HEK293 (cell line): ENCODE measurements around the gene EPHX1.

ENCODE experiments used
- CTCF ChIA-PET: fragments of 350-600 bp; formaldehyde crosslinking; extraction: SDS; loops from one replicate; lab custom pipeline; 2021; ENCODE audit warnings: antibody characterized with exemption; lab: Yijun Ruan, JAX
- POLR2A ChIA-PET: fragments of 300-600 bp; formaldehyde crosslinking; extraction: SDS; loops from one replicate; lab custom pipeline; 2020; ENCODE audit warnings: antibody characterized with exemption, inconsistent platforms; lab: Yijun Ruan, JAX
- H3K27ac ChIP-seq: fragments of 200-500 bp; sonication (Bioruptor generic); 2 replicates; pipeline ENCODE4 v1.5.1; 2014; ENCODE audit warnings: low read depth, low read length, control low read depth, inconsistent platforms; ENCODE audit errors: extremely low read depth
- H3K36me3 ChIP-seq, 2 experiments: fragments of 200-500 bp in 1 of 2; sonication (Bioruptor generic) in 1 of 2; 1 replicate in 1 of 2; 2 replicates in 1 of 2; pipeline ENCODE4 v1.5.1; 2014 to 2017; ENCODE audit warnings: inconsistent platforms in 2 of 2, low read length in 2 of 2; ENCODE audit not compliant: control insufficient read depth in 2 of 2, insufficient read depth in 1 of 2
- H3K4me1 ChIP-seq: fragments of 200-500 bp; sonication (Bioruptor generic); 2 replicates; pipeline ENCODE4 v1.5.1; 2014; ENCODE audit warnings: mild to moderate bottlenecking, low read length, inconsistent platforms; ENCODE audit not compliant: control insufficient read depth, insufficient read depth
- H3K4me3 ChIP-seq: 2 replicates; pipeline ENCODE4 v1.5.1; 2011; ENCODE audit warnings: low read depth, mild to moderate bottlenecking, control low read depth, low read length, moderate library complexity
- H3K9me3 ChIP-seq: fragments of 200-500 bp; sonication (Bioruptor generic); 2 replicates; pipeline ENCODE4 v1.5.1; 2014; ENCODE audit warnings: low read depth, low read length, inconsistent platforms; ENCODE audit not compliant: control insufficient read depth, insufficient read depth
- BCL11A ChIP-seq: fragments of 450-650 bp; formaldehyde crosslinking; IDR thresholded peaks from 2 replicates; pipeline ENCODE4 v1.5.1; 2016; ENCODE audit warnings: low read depth, missing biosample characterization, missing genetic modification characterization
- GLIS1 ChIP-seq: fragments of 450-650 bp; formaldehyde crosslinking; IDR thresholded peaks from 2 replicates; pipeline ENCODE4 v1.5.1; 2016; ENCODE audit warnings: missing biosample characterization, missing genetic modification characterization
- KLF1 ChIP-seq: fragments of 450-650 bp; formaldehyde crosslinking; IDR thresholded peaks from 2 replicates; pipeline ENCODE4 v1.5.1; 2016; ENCODE audit warnings: missing biosample characterization, missing genetic modification characterization
- WT1 ChIP-seq: fragments of 450-650 bp; formaldehyde crosslinking; IDR thresholded peaks from 2 replicates; pipeline ENCODE4 v1.5.1; 2016; ENCODE audit warnings: missing biosample characterization, missing genetic modification characterization
- ZIC2 ChIP-seq: fragments of 450-650 bp; formaldehyde crosslinking; IDR thresholded peaks from 2 replicates; pipeline ENCODE4 v1.5.1; 2016; ENCODE audit warnings: missing biosample characterization, missing genetic modification characterization
- ZNF112 ChIP-seq: fragments of 450-650 bp; formaldehyde crosslinking; IDR thresholded peaks from 2 replicates; pipeline ENCODE4 v1.5.0; 2017; ENCODE audit warnings: missing biosample characterization, missing genetic modification characterization
- ZNF23 ChIP-seq: fragments of 450-650 bp; formaldehyde crosslinking; IDR thresholded peaks from 2 replicates; pipeline ENCODE4 v1.5.1; 2016; ENCODE audit warnings: missing biosample characterization, missing genetic modification characterization, borderline replicate concordance
- ZNF292 ChIP-seq: fragments of 450-650 bp; formaldehyde crosslinking; IDR thresholded peaks from 2 replicates; pipeline ENCODE4 v1.5.1; 2016; ENCODE audit warnings: low read depth, missing biosample characterization, missing genetic modification characterization, borderline replicate concordance
- ZNF354C ChIP-seq: fragments of 450-650 bp; formaldehyde crosslinking; IDR thresholded peaks from 2 replicates; pipeline ENCODE4 v1.5.1; 2016; ENCODE audit warnings: missing biosample characterization, missing genetic modification characterization, low read depth, borderline replicate concordance
- ZSCAN30 ChIP-seq: fragments of 450-650 bp; IDR thresholded peaks from 2 replicates; pipeline ENCODE4 v1.5.1; 2018; ENCODE audit warnings: missing biosample characterization, mild to moderate bottlenecking, missing genetic modification characterization, moderate library complexity
- TF ChIP-seq, protein P1 (sequence below): fragments of 450-650 bp; formaldehyde crosslinking; IDR thresholded peaks from 2 replicates; pipeline ENCODE4 v1.5.1; 2017; ENCODE audit warnings: missing biosample characterization, missing genetic modification characterization
- TF ChIP-seq, protein P2 (sequence below): fragments of 450-650 bp; formaldehyde crosslinking; IDR thresholded peaks from 2 replicates; pipeline ENCODE4 v1.5.1; 2016; ENCODE audit warnings: missing biosample characterization, missing genetic modification characterization
- TF ChIP-seq, protein P3 (sequence below): fragments of 450-650 bp; formaldehyde crosslinking; IDR thresholded peaks from 2 replicates; pipeline ENCODE4 v1.5.0; 2017; ENCODE audit warnings: missing biosample characterization, missing genetic modification characterization, borderline replicate concordance
- TF ChIP-seq, protein P4 (sequence below): fragments of 450-650 bp; formaldehyde crosslinking; IDR thresholded peaks from 2 replicates; pipeline ENCODE4 v1.5.1; 2016; ENCODE audit warnings: missing biosample characterization, missing genetic modification characterization, borderline replicate concordance

EPHX1 gene

DNA sequence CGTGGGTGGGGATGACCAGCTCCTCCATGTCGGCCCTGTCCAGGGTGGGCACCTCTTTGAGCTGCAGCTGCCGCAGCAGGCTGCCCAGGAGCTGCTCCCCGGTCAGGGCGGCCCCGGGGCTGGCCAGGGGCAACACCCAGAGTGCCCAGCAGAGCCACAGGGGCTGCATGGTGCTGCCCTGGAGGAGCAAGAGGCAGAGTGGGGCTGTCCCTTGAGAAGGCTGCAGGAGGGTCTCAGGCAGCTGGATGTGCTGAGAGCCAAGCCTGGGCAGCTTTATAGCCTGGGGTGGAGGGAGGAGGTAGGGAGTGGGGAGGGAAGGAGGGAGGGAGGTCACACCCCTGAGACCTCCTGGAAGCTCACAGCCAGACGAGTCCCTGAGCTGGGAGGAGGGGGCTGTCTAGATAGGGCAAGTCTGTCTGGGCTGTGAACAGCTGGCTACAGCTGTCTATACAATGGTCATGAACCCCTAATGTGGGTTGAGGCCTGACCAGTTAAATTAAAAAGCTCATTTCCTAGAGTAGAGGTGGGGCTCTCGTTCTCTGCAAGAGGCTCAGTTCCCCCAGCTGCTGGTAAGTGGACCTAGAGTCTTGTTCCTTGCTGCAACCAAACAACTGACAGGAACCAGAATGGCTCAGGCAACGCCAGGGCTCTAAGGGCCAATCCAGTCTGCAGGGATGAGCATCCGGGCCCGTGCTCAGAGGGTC, 79.1 kb downstream of the EPHX1 start, which contains the start of gene LEFTY1:
Gene LEFTY1 (minus strand): TSS at position 249 of the 704 bp plus-strand sequence. CDS start 80 bp downstream, at position 169.
- TF ChIP-seq ZIC2 (tag by site-specific recombination) (peak; percentile 69), WT1 (tag by site-specific recombination) (peak; percentile 48; the same call in 1 of the 2 replicates), KLF1 (tag by site-specific recombination) (peak; percentile 60), ZNF354C (tag by site-specific recombination) (no peak), GLIS1 (peak; percentile 34; the same call in 1 of the 2 replicates), ZNF112 (tag by site-specific recombination) (no peak)
- TF ChIP-seq, protein P1, sequence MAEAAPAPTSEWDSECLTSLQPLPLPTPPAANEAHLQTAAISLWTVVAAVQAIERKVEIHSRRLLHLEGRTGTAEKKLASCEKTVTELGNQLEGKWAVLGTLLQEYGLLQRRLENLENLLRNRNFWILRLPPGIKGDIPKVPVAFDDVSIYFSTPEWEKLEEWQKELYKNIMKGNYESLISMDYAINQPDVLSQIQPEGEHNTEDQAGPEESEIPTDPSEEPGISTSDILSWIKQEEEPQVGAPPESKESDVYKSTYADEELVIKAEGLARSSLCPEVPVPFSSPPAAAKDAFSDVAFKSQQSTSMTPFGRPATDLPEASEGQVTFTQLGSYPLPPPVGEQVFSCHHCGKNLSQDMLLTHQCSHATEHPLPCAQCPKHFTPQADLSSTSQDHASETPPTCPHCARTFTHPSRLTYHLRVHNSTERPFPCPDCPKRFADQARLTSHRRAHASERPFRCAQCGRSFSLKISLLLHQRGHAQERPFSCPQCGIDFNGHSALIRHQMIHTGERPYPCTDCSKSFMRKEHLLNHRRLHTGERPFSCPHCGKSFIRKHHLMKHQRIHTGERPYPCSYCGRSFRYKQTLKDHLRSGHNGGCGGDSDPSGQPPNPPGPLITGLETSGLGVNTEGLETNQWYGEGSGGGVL (tag by site-specific recombination): peak; percentile 89
- TF ChIP-seq, protein P2, sequence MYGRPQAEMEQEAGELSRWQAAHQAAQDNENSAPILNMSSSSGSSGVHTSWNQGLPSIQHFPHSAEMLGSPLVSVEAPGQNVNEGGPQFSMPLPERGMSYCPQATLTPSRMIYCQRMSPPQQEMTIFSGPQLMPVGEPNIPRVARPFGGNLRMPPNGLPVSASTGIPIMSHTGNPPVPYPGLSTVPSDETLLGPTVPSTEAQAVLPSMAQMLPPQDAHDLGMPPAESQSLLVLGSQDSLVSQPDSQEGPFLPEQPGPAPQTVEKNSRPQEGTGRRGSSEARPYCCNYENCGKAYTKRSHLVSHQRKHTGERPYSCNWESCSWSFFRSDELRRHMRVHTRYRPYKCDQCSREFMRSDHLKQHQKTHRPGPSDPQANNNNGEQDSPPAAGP (tag by site-specific recombination): peak; percentile 57; the same call in 1 of the 2 replicates
- TF ChIP-seq, protein P3, sequence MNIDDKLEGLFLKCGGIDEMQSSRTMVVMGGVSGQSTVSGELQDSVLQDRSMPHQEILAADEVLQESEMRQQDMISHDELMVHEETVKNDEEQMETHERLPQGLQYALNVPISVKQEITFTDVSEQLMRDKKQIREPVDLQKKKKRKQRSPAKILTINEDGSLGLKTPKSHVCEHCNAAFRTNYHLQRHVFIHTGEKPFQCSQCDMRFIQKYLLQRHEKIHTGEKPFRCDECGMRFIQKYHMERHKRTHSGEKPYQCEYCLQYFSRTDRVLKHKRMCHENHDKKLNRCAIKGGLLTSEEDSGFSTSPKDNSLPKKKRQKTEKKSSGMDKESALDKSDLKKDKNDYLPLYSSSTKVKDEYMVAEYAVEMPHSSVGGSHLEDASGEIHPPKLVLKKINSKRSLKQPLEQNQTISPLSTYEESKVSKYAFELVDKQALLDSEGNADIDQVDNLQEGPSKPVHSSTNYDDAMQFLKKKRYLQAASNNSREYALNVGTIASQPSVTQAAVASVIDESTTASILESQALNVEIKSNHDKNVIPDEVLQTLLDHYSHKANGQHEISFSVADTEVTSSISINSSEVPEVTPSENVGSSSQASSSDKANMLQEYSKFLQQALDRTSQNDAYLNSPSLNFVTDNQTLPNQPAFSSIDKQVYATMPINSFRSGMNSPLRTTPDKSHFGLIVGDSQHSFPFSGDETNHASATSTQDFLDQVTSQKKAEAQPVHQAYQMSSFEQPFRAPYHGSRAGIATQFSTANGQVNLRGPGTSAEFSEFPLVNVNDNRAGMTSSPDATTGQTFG (tag by site-specific recombination): no peak
- Histone ChIP-seq H3K9me3 (no peaks in the 10 kb centered on the region), H3K36me3 (no peaks in the 10 kb centered on the region), H3K4me1 (no peaks in the 10 kb centered on the region), H3K4me3 (no peak within 1 kb of the TSS), H3K27ac (no peak within 1 kb of the TSS)
- ChIA-PET POLR2A (interaction anchor here (0.5 to 0.8 kb wide), 2 partner anchors 35 to 282 kb away, joined by 6 to 10 read pairs; partner anchors contain the start of gene PYCR2), CTCF (interaction anchor here (0.7 to 1.8 kb wide), 5 partner anchors 11 to 414 kb away, joined by 3 to 12 read pairs (median 5); no protein-coding TSS in a partner anchor)

DNA sequence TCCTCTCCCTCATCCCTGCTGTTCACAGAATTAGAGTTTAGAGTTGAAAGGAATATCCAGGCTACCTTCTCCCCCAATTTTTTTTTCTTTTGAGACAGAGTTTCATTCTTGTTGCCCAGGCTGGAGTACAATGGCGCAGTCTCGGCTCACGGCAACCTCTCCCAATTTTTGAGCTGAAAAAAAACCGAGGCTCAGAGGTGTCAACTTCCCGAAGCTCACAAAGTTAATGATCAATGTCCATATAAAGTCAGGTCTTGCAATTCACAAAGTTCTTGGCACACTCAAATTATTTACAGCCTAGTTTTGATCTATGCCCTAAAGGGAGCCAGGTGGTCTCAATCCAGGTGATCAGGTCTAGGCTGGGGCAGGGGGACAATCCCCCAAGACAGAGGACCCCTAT, 79.8 kb downstream of the EPHX1 start:
- H3K27ac ChIP-seq: no peak overlapping the region
- CTCF ChIA-PET: interaction anchor here (0.8 to 1.8 kb wide), 4 partner anchors 12 to 415 kb away, joined by 3 to 12 read pairs (median 6); no protein-coding TSS in a partner anchor
- no peak for TF ChIP-seq ZNF292 (tag by site-specific recombination)
- TF ChIP-seq, protein P4, sequence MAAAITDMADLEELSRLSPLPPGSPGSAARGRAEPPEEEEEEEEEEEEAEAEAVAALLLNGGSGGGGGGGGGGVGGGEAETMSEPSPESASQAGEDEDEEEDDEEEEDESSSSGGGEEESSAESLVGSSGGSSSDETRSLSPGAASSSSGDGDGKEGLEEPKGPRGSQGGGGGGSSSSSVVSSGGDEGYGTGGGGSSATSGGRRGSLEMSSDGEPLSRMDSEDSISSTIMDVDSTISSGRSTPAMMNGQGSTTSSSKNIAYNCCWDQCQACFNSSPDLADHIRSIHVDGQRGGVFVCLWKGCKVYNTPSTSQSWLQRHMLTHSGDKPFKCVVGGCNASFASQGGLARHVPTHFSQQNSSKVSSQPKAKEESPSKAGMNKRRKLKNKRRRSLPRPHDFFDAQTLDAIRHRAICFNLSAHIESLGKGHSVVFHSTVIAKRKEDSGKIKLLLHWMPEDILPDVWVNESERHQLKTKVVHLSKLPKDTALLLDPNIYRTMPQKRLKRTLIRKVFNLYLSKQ: no peak
- no peak for TF ChIP-seq BCL11A (tag by site-specific recombination)
- TF ChIP-seq ZNF23 (tag by site-specific recombination): no peak
- no peak for TF ChIP-seq ZSCAN30 (tag by site-specific recombination)
- TF ChIP-seq, all 188 proteins: peak for 0

More for the DNA sequence above, 79.8 kb downstream of the EPHX1 start:
- POLR2A ChIA-PET: no interaction called here
- H3K4me1 ChIP-seq: no peaks in the 10 kb centered on the region
- no peak overlapping the region for H3K4me3 ChIP-seq
- no peaks in the 10 kb centered on the region for H3K9me3 ChIP-seq
- no peaks in the 10 kb centered on the region for H3K36me3 ChIP-seq
